Astrocyte (in vitro differentiated cells and primary cell): ENCODE results near the gene RPAP3.

ENCODE experiments used
- EZH2 ChIP-seq: IDR thresholded peaks from 2 replicates; pipeline ENCODE4 v1.6.1; 2012; ENCODE audit warnings: mild to moderate bottlenecking, low read length, inconsistent platforms; ENCODE audit not compliant: insufficient read depth
- TF ChIP-seq, protein P1 (sequence below): IDR thresholded peaks from 2 replicates; pipeline ENCODE4 v1.5.1; 2011; ENCODE audit warnings: low read depth, mild to moderate bottlenecking, inconsistent platforms, low read length, moderate library complexity; ENCODE audit not compliant: insufficient read depth

DNA sequence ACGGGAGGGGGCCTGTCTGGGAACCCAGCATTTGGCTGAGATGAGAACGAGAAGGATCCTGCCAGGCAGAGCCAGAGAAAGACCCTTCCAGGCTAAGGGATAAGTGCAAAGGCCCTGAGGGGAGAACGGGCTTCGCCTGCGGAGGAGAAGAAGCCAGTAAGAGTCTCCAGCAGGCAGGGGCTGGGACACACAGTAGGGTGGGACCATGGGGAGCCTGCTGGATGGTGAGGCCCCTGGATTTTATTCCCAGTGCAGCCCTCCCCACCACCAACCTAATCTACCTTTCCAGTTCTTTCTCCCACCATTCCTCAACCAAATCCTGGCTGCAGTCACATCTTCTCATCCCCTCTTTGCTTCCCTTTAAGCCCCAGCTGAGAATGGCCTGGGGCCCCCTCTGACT lies 40.2 kb upstream of the RPAP3 start:
- TF ChIP-seq, protein P1, sequence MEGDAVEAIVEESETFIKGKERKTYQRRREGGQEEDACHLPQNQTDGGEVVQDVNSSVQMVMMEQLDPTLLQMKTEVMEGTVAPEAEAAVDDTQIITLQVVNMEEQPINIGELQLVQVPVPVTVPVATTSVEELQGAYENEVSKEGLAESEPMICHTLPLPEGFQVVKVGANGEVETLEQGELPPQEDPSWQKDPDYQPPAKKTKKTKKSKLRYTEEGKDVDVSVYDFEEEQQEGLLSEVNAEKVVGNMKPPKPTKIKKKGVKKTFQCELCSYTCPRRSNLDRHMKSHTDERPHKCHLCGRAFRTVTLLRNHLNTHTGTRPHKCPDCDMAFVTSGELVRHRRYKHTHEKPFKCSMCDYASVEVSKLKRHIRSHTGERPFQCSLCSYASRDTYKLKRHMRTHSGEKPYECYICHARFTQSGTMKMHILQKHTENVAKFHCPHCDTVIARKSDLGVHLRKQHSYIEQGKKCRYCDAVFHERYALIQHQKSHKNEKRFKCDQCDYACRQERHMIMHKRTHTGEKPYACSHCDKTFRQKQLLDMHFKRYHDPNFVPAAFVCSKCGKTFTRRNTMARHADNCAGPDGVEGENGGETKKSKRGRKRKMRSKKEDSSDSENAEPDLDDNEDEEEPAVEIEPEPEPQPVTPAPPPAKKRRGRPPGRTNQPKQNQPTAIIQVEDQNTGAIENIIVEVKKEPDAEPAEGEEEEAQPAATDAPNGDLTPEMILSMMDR, result no peak
- no peak for TF ChIP-seq EZH2
